GM12878 (cell line): Measurements from ENCODE around the gene PHACTR1. TPM values are rescaled to one million over a fixed set of nuclear protein-coding genes. Genes with fewer than 3 reads are reported as not detected.

ENCODE experiments used
- CHD1 ChIP-seq: IDR thresholded peaks from 2 replicates; pipeline ENCODE4 v1.6.1; 2012; ENCODE audit warnings: low read depth, low read length, improper control_type of control experiment
- HDAC2 ChIP-seq: fragments of 200-600 bp; sonication (generic); IDR thresholded peaks from 2 replicates; pipeline ENCODE4 v1.6.1; 2017
- MTA3 ChIP-seq: IDR thresholded peaks from 2 replicates; pipeline ENCODE4 v1.6.1; 2012; ENCODE audit warnings: low read length, inconsistent platforms, borderline replicate concordance
- NFYB ChIP-seq: IDR thresholded peaks from 2 replicates; pipeline ENCODE4 v1.6.1; 2011; ENCODE audit warnings: low read depth, mild to moderate bottlenecking, low read length, improper control_type of control experiment, moderate library complexity; ENCODE audit not compliant: insufficient read depth
- RELB ChIP-seq: fragments of 450-650 bp; IDR thresholded peaks from 2 replicates; pipeline ENCODE4 v1.6.1; 2017; ENCODE audit warnings: low read depth, mild to moderate bottlenecking, moderate library complexity
- RFX5 ChIP-seq: IDR thresholded peaks from 2 replicates; pipeline ENCODE4 v1.6.1; 2011; ENCODE audit warnings: low read depth, low read length, improper control_type of control experiment
- SMAD5 ChIP-seq: IDR thresholded peaks from 2 replicates; pipeline ENCODE4 v1.6.1; 2016; ENCODE audit warnings: antibody characterized with exemption, low read depth
- USF2 ChIP-seq: IDR thresholded peaks from 2 replicates; pipeline ENCODE4 v1.6.1; 2011; ENCODE audit warnings: low read depth, low read length, improper control_type of control experiment, borderline replicate concordance
- ZBTB4 ChIP-seq: fragments of 450-650 bp; formaldehyde crosslinking; IDR thresholded peaks from 2 replicates; pipeline ENCODE4 v1.4.0; 2022; ENCODE audit warnings: mild to moderate bottlenecking, moderate library complexity
- polyA plus RNA-seq, 11 experiments: library from polyadenylated mRNA; depleted of rRNA in 4 of 11; unstranded in 6 of 11; stranded (reverse) in 5 of 11; fragments of >200 nt; fragmentation: Nextera tagmentation in 4 of 11; fragmentation: Illumina TruSeq in 1 of 11; extraction: Ambion mirVana in 4 of 11; extraction: Trizol in 1 of 11; gene quantifications; 1 replicate in 1 of 11; 2 replicates in 10 of 11; pipeline versions ENCODE4 v1.2.1 to v1.2.3, GENCODE V29; 2011 to 2016; ENCODE audit warnings: inconsistent platforms in 2 of 11, missing spikeins in 2 of 11, low read depth in 1 of 11
- total RNA-seq, 4 experiments: library from RNA; depleted of rRNA in 3 of 4; stranded (reverse); fragments of >200 nt in 3 of 4; fragmentation: Illumina TruSeq in 1 of 4; extraction: Trizol in 1 of 4; gene quantifications; 2 replicates each; pipeline versions ENCODE4 v1.2.1 to v1.2.3, GENCODE V29; 2013 to 2021

The PHACTR1 gene
- total and polyA plus RNA-seq, 10 of the 15 experiments (the other 5 are each of a cell fraction or from before 2014, with no cell fraction given) = 34.2 to 94.6 (median 62.3) TPM

GRCh38 chr6:13080462-13081188 lies 364.1 kb downstream of the PHACTR1 start (continued):
- TF ChIP-seq USF2 (no peak), SMAD5 (no peak), ZBTB4 (no peak), NFYB (no peak), RELB (no peak), RFX5 (no peak), HDAC2 (no peak), CHD1 (no peak), MTA3 (no peak)
